ENCODE data around the gene TUFT1. TPM values are rescaled to one million over a fixed set of nuclear protein-coding genes. Genes with fewer than 3 reads are reported as not detected.

TUFT1 gene
- total RNA-seq, 2 donors from 2014 or later, result 4.9 to 10.7 TPM

GRCh38 chr1:151553659-151554058, 13.6 kb downstream of the TUFT1 start:
- Histone ChIP-seq H3K27me3 (replicated peaks; ENCODE audit: insufficient read depth) (no peaks in the 10 kb centered on the region), H3K9me3 (no peaks in the 10 kb centered on the region), H3K27ac (no peak overlapping the region), H3K36me3 (no peaks in the 10 kb centered on the region), H3K4me3 (no peak overlapping the region), H3K4me1 (ENCODE audit: control insufficient read depth in 1 of 2, low read depth in 2 of 2) (no peaks in the 10 kb centered on the region)
- no peak for DNase-seq (ENCODE audit: low spot score)
- TF ChIP-seq CTCF (IDR thresholded peaks at IDR 0.05), result no peak
- no peak for ATAC-seq (ENCODE audit: insufficient number of reproducible peaks, low FRiP score, low read depth)

GRCh38 chr1:151556052-151556451, 15.9 kb downstream of the TUFT1 start:
- no peak for TF ChIP-seq CTCF (IDR thresholded peaks at IDR 0.05)
- Histone ChIP-seq H3K27me3 (replicated peaks; ENCODE audit: insufficient read depth) (no peaks in the 10 kb centered on the region), H3K36me3 (no peaks in the 10 kb centered on the region), H3K4me1 (ENCODE audit: control insufficient read depth in 1 of 2, low read depth in 2 of 2) (no peaks in the 10 kb centered on the region), H3K27ac (no peak overlapping the region), H3K9me3 (no peaks in the 10 kb centered on the region), H3K4me3 (no peak overlapping the region)
- DNase-seq (ENCODE audit: low spot score) (no peak), ATAC-seq (ENCODE audit: insufficient number of reproducible peaks, low FRiP score, low read depth) (no peak)

GRCh38 chr1:151562661-151563060, 22.6 kb downstream of the TUFT1 start:
- no peak for TF ChIP-seq CTCF (IDR thresholded peaks at IDR 0.05)
- DNase-seq (ENCODE audit: low spot score) (no peak), ATAC-seq (ENCODE audit: insufficient number of reproducible peaks, low FRiP score, low read depth) (no peak)
- Histone ChIP-seq H3K36me3 (peaks cover 6% of the 10 kb centered on the region), H3K4me3 (no peak overlapping the region), H3K9me3 (no peaks in the 10 kb centered on the region), H3K27ac (no peak overlapping the region), H3K27me3 (replicated peaks; ENCODE audit: insufficient read depth) (no peaks in the 10 kb centered on the region), H3K4me1 (ENCODE audit: control insufficient read depth in 1 of 2, low read depth in 2 of 2) (no peaks in the 10 kb centered on the region)

GRCh38 chr1:151563376-151563775, 23.3 kb downstream of the TUFT1 start:
- H3K36me3 ChIP-seq, result peaks cover 6% of the 10 kb centered on the region
- no peak for ATAC-seq (ENCODE audit: insufficient number of reproducible peaks, low FRiP score, low read depth)
- no peak for DNase-seq (ENCODE audit: low spot score)
- H3K27ac ChIP-seq, result no peak overlapping the region
- no peaks in the 10 kb centered on the region for H3K4me1 ChIP-seq (ENCODE audit: control insufficient read depth in 1 of 2, low read depth in 2 of 2)
- TF ChIP-seq CTCF (IDR thresholded peaks at IDR 0.05), result no peak
- H3K9me3 ChIP-seq, result no peaks in the 10 kb centered on the region
- no peaks in the 10 kb centered on the region for H3K27me3 ChIP-seq (replicated peaks; ENCODE audit: insufficient read depth)
- H3K4me3 ChIP-seq, result no peak overlapping the region

GRCh38 chr1:151565502-151566189, 25.5 kb downstream of the TUFT1 start:
- peaks cover 6% of the 10 kb centered on the region for H3K36me3 ChIP-seq
- no peak overlapping the region for H3K4me3 ChIP-seq
- H3K9me3 ChIP-seq, result no peaks in the 10 kb centered on the region
- ATAC-seq (ENCODE audit: insufficient number of reproducible peaks, low FRiP score, low read depth), result no peak
- DNase-seq (ENCODE audit: low spot score), result no peak
- no peak for TF ChIP-seq CTCF (IDR thresholded peaks at IDR 0.05)
- H3K27me3 ChIP-seq (replicated peaks; ENCODE audit: insufficient read depth), result no peaks in the 10 kb centered on the region
- H3K4me1 ChIP-seq (ENCODE audit: control insufficient read depth in 1 of 2, low read depth in 2 of 2), result no peaks in the 10 kb centered on the region
- H3K27ac ChIP-seq, result no peak overlapping the region

Data from thoracic aorta (tissue), 2 donors.